Activated CD4-positive, CD25-positive, alpha-beta regulatory T cell treated with anti-CD3 and anti-CD28 coated beads, Interleukin-2, amount 50 U/mL, for 16 hours (primary cell): ENCODE results near the gene UFC1.

Source experiments
- DNase-seq: peaks from one replicate; pipeline ENCODE4 v3.0.0-alpha.2; 2020; ENCODE audit warnings: low read depth, low spot score

Gene UFC1

DNA sequence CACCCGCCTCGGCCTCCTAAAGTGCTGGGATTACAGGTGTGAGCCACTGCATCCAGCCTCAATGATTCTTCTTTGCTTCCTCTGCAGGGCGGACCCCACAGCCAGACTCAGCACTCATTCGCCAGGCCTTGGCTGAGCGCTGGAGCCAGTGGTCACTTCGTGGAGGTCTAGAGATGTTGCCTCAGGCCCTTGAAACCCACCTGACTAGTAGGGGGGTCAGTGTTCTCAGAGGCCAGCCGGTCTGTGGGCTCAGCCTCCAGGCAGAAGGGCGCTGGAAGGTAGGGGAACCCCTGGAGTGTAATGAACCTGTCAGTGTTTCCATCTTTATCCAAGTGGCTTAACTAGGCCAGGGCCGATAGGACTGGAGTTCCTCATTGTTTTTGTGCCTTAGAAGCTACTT lies 15.1 kb downstream of the UFC1 start:
- no peak for DNase-seq

DNA sequence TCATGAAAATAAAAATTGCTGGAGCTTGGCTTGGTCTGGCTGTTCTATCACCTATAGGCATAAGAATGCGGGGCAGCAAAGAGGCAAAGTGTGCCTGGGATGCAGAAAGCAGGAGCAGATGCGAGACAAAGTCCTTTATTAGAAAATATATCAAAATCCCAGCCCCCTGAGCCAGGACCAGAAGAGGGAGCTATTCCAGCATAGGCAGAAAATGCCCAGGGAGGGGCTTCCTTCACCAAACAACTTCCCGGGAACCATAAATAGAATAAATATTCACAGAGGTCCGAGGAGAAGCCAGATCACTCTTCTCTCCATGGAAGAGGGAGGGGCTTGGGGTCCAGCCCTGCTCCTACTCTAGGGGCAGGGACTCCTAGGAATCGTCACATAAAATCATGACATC lies 17.4 kb downstream of the UFC1 start:
- no peak for DNase-seq

DNA sequence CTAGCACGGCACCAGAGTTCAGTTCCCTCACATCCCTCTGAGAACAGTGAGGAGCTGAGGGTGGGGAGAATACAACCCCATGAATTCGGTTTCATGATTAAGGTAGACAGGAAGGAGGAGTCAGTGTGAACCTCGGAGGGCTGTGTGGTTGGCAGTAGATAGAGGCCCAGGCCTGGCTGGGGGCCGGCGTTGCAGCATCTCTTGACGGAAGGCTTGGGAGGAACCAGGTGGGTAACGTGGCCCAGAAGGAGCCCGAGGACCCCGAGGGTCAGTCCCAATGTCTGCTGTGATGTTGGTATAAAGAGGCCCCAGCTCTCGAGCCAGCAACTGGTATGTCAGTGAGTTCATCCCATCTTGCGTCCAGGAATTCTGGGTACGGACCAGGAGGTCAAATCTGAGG lies 17.9 kb downstream of the UFC1 start:
- no peak for DNase-seq

DNA sequence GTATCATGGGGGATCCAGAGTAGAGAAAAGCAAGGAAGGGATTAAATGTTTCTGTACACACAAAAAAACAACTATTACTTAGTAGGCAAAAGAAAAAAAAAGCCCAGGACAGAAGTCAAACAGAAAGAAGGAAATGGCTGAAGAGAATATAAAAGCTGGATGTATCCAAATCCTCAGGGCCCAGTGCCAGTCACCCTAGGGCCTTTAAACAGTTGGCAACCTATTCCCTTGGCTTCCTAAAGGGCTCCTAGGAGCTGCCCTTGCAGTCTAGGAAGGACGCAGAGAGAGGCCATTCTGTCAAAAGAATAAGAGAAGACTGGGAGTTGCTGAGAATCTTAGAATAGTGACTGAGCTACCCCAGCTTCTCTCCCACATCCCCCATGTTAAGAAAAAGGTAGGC lies 18.6 kb downstream of the UFC1 start:
- DNase-seq, result no peak

DNA sequence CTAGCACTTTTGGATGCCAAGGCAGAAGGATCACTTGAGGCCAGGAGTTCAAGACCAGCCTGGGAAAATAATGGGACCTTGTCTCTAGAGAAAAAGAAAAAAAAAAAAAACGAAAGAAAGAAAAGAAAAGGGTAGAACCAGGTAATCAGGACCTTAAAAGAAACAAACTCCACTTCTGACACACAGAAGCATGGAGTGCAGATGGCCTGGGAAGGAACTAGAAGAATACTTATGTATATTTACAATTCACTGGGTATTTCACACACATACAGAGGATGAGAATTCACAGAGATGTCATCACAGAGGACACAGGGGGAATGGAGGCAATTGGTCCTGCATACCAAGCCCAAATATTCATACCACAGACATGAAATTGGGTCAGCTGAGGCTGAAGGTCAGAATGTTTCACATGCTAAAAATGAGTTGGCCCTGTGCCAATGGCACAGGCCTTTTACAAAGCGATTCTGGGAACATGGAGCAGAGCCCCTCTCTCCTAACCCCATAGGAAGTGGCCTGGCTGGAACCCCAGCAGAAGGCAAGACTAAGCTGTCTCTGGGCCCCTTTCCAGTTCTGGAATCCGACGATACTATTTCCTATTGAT lies 19.1 kb downstream of the UFC1 start:
- no peak for DNase-seq

DNA sequence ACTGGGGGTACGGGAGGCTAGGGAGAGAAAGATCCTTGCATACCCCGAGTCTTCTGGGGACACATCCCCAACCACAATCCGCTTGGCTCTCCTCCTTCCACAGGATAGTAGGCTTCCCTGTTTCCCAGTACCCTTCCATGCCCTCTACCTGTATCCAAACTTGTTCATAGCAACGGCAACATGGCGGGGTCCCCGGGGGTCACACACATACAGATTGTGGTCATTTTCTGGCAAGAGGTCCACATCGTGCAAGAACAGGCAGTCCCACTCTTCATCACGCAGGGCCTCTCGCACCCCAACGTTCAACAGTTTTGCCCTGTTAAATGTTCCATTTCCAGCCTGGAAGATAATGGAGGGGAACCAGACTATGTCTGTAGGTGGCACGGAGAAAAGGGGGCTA lies 19.9 kb downstream of the UFC1 start:
- DNase-seq, result no peak

DNA sequence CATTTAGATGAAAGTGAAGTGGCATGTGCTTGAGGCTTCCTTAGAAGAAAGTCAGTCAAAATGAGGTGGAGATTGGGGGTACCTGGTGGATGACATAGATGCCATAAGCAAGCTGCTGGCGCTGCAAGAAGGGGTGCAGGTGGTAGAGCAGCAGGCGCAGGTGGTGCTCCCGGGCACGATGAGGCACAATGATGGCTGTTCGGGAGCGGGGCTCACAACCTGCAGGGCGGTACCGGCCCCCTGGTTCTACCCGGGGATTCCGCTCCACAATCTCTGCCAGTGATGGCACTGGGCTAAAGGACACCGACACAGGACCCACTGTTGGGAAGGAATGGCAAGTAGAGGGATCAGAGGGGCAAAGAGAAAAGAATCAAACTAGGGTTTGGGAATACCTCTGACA lies 21.1 kb downstream of the UFC1 start:
- no peak for DNase-seq

DNA sequence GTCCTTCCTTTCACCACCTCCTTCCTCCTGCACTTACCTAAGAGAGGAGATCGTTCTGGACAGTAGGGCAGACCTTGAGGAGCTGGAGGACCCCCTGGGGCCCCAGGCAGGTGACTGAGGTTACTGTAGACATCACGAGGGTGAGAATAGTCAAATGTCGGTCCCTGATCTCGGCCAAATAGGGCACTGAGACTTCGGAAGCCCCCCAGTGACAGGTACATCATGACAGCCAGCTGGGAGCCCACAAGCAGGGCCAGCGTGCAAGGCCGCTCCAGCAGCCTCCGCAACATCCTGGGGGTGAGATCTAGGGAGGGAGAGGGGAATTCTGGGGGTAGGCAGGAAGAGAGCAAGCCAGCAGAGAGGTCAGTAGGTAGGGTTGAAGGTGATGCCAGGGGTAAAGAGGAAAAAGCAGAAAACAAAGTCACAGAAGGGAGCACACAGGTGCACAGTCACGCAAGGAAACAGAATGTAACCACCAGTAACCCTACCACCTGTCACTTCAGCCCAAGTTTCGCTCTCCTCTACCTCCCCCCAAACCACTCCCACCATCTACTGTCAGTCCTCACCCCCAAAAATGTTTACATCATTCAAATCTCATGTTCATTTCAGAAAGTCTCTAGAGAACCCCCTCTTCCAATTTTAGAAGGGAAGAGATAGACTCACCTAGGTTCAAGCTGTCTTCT lies 22.1 kb downstream of the UFC1 start:
- DNase-seq, result no peak

DNA sequence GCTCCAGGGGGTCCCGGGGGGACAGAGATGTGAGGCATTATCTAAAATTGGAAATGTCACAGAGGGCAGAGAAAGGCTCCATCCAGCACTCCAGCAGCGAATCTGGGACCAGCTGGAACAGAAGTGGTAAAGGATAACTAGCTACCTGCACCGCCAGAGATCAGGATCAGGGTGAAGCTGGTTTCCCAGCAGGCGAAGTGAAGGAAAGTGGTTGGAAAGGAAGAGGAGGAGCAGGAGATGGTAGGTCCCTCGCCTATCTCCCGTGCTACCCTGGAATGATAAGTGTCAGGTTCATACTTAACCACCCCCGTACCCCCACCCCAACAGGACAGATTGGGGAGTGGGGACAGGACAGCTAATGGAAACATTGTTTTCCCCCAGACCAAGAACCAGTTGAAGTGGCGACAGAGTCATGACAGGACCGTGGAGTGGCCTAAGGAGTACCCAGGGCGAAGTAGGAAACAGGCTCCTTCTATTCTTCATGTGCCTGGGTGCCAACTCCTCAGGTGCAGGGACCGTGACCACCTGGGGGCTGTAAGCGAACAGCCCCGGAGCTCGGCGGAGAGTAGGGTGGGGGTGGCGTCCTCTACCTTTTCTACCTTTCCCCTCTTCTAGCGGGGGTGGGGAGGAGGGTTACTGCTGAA lies 22.8 kb downstream of the UFC1 start:
- no peak for DNase-seq

DNA sequence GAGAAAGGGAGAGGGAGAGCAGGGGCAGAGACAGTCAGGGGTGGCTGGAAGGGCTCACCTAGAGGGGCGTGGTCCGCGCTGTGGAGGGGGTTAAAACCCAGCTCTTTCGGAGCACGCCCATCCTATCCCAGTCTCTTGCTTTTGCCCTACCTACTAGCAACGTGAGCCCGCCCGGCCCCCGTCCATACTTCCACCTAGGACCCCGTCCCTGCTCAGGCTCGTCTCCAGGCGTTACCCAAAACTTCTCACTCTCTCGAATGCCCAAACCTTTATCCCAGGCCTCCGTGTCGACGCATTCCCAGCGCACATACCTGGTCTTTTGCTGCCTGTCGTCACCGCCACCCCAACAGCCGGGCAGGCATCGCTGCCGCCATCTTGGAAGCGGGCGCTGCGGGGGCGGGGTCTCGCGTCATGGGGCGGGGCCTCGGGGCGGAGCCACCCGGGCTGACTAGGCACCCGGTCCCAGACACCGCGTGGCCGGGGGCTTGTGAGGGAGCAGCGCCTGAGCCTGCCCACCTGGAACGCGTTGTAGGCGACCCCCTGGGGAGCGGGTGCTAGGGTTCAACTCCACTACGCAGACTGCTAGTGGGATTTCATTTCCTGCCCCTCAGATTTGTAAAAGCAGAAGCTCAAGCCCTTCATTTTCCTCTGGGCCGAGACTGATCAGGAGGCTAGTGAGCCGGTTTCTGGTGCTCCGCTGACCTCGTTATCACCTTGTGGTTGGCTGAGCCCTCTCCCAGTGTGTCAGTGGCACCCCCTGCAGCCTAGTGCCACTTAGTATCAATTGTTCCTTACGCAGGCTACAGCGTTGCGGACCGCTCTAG lies 23.5 kb downstream of the UFC1 start, which contains the start of gene B4GALT3:
TSS of gene B4GALT3 (minus strand) at position 396 of the 824 bp plus-strand sequence. CDS start 1,447 bp downstream, outside the sequence.
- peak; percentile 84 for DNase-seq

DNA sequence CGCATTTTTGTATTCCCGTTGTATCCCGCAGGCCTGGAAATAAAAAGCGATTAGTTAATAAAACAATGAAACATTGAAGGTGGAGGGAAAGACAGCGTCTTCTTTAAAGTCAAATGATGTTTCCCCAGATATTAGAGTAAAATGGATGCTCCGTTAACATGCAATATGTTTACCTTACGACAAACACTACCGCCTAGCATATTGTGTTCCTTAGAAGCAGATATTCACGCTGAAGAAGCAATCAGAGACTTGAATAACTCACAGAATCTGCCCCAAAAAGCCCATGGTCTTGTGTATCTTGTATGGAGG lies 24.1 kb downstream of the UFC1 start:
- DNase-seq, result no peak

DNA sequence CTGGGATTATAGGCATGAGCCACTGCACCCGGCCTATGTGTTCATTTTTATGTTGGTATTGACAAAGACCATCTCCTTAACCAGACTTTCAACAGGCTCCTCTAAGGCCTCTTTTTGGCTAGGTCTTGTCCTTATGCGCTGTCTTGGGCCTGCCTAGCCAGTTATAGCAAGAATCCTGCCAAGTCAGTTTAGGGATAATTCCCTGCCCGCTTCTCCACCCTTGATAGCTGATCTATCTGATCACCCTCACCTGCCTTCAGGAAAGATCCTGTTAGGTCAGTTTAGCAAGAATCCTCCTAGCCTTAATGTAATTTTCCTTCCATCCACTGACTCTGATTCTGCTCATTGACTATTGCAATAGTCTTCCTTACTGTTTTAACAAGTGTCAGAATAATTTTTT lies 25.9 kb downstream of the UFC1 start:
- no peak for DNase-seq

DNA sequence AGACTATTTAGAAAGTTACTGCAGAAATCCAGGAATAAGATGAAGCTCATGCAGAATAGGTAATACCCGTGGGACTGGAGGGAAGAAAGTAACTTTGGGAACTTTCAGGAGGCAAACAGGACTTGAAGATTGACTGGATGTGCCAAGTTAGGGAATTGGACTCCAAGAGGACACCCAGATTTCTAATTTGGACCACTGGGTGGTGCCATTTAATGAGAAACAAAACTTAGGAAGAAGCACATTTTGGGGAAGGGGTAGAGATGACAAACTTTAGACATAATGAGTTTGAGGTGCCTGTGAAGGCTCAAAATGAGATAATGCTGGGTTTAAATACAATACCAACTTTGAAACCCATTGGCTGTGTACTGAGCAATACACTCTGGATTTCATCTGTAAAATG lies 26.9 kb downstream of the UFC1 start:
- no peak for DNase-seq

DNA sequence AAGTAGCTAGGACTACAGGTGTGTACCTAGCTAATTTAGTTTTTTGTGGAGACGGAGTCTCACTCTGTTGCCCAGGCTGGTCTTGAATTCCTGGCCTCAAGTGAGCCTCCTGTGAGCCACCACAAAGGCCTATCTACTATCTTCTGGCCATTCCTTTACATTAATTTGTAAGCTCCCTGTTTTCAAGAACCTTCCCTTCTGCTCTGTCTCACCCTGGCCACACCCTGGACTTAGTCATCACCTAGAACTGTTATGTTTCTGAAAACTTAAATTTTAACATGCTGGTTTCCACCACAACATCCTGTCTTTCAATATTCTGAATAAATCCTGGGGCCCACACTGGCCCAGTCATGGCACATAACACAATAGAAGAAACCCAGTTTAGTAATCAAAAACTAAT lies 28.4 kb downstream of the UFC1 start:
- peak; percentile 46 for DNase-seq

DNA sequence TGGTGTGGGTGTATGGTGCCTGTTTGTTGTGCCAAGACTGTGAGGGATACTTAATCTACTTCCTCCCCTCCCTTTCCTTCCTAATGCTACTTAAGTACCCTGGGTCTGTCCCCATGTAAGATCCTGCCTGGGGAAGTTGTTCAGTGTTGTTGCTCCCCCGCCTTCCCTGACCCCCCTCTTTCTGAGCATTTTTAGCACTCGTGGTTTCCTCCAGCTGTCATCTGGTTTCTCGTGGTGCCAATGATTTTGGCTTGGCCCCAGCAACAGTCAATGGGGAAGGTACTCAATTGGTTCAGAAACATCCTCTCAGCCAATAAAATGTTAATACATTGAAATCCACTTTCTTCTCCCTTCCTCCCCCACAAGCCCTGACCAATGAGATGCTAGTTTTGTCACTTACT lies 31.5 kb downstream of the UFC1 start:
- DNase-seq, result peak; percentile 62

DNA sequence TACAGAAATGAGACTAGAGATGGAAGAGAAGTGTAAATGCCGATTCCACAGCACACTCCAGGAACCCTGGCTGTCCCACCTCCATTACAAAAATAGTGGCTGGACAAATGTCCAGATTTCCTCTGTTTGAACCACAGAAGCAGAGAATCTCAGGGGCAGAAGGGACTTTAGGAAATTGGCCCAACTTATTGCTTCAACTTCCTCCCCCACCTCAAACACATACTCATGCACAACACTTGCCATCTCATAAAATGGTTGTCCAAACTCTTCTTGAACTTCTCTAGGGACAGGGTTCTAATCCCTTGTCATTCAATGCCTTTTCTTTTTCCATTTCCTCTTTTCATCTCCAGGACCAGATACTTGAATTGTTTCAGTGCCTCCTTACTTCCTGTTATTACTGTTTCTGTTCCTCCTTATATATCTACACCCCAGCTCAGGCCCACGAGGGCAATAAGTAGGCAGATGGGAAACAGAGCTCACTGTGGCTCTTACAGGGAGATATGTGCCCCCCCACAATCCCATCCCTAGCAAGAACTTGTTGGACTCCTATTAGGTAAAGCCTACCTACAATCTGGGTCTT lies 32.0 kb downstream of the UFC1 start:
- no peak for DNase-seq

DNA sequence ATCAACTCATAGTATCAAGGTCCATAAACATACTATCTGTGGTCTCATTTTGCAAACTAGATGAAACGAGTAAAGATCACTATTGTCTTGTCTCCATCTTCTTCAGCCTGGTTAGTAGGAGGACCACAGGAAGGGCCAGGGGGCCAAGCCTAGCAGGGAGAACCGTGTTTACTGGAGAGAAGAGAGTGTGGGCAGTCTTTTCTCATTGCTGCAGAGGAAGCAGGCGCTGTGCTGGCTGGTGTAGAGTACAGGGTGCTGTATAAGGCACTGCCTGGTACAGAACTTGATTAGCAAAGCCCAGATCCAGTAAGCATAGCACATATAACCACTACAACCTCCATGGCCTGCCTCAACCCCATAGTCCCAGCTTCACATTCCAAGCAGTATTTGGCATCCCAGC lies 33.5 kb downstream of the UFC1 start:
- DNase-seq, result no peak

DNA sequence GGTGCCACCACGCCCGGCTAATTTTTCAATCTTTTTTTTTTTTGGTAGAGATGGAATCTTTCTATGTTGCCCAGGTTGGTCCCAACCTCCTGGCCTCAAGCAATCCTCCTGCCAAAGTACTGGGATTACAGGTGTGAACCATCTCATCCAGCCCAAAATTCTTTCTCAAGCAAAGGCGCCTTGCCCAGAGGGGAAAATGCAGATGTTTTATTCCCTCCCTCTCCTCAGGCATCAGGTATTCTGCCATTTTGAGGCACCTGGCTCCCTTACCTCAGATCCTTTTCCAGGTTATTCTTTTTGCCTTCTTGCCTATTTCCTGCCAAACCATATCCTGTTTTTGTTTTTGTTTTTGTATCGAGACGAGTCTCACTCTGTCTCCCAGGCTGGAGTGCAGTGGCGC lies 34.6 kb downstream of the UFC1 start:
- no peak for DNase-seq

DNA sequence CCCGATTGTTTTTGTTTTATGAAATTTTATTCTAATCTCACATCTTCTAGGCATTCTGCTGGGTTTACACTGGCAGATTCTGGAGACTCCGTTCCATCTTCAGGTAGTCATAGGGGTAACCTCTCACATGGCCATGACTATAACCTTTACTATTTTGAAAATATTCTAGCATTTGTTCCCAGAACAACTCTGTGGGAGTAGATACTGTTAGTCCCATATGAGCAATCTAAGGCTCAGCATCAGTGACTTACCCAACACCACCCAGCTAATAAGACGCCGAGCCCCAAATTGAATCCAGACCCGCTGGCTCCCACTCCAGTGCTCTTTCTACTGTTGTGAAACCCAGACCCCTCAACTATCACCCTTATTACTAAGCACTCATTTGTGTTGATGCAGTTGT lies 35.3 kb downstream of the UFC1 start:
- no peak for DNase-seq

DNA sequence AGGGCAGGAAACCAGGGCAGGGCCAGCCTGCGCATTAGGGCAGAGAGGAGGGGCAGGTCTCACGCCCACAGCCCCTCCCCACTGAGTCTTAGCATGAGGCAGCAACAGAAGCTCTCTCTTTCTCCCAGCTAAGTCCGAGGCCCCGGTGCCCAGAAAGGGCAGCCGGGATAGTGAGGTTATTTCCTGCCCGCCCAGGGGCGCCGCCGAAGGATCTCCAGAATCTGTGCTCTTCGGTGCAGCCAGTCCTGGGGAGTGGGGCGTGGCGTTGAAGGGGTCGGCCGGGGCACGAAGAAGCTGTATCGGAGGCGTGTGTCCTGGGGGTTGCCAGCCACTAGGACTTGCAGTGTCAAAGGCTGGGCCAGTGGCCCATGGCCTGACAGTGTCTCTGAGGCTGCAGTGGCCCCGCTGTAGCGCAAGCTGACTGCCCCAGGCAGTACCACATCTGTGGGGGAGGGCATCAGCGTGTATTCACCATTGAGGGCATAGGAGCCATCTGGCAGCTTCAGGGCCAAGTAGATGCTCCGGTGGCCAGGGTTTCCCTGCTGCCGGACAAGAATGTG lies 37.3 kb downstream of the UFC1 start:
- no peak for DNase-seq

DNA sequence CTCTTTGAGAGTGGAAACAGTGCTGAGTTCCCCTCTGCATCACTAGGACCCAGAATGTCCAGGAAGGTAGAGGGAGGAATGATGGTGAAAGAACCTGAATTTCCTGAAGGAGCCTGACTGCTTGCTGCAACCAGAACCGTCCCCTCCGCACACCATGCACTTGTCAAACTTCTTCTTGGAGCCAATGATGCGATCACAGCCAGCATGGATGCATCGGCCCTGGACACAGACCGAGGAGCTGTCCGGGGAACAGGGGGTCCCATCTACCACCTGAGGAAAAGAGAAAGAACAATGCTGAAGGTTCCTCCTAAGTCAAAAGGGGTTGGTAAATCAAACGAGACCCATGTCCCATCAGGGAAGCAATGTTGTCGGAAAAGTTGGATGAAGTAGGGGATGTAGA lies 38.2 kb downstream of the UFC1 start:
- no peak for DNase-seq
